ENCODE results near the gene NSUN4. TPM values are rescaled to one million over a fixed set of nuclear protein-coding genes. Genes with fewer than 3 reads are reported as not detected.
"Not testable (repeated sequence)": the region's sequence is repeated elsewhere in the genome, so short reads cannot be mapped to it uniquely, and the experiment has no call there.

The NSUN4 gene
- total RNA-seq, 1 experiment from 2014 or later = 23.6 TPM

DNA sequence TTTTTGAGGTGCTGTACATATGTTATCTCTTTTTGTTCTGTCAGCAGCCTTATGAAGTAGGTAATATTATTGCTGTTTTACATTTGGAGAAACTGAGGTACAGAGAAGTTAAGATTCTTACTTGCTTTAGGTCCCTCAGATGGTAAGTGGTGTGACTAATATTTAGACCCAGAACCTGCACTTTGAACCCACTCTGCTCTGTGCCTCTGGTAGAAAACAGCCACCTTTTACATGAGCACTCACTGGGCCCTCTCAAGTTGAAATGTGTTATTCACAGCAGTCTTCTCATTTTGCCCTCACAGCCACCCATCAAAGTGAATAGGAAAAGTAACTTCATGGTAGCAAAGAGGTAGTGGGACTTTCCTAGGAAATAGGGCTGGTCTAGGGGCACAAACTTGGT lies 4.7 kb downstream of the NSUN4 start:
- no peak for ATAC-seq
- DNase-seq (ENCODE audit: low read depth, low spot score) = no peak
- intact Hi-C loops (cut with micrococcal nuclease; ENCODE audit: unreplicated experiment) (no loop called here), in situ Hi-C loops (cut with HindIII; ENCODE audit: low pct_unique_long_range_greater_than_20kb, low sequenced_read_pairs) (no loop called here)
- no peak overlapping the region for H3K4me3 ChIP-seq (ENCODE audit: low read depth in 2 of 2, low read length in 2 of 2)
- ChIA-PET CTCF (no interaction called here), POLR2A (no interaction called here)
- TSS peak; percentile 19 for BruUV-seq (replicated peaks)
- no peaks in the 10 kb centered on the region for H3K27me3 ChIP-seq (ENCODE audit: control insufficient read depth, insufficient read depth, low read length)
- H3K4me1 ChIP-seq (ENCODE audit: control insufficient read depth, insufficient read depth, low read length) = no peaks in the 10 kb centered on the region
- no peaks in the 10 kb centered on the region for H3K9me3 ChIP-seq (ENCODE audit: control insufficient read depth, insufficient read depth, low read depth, low read length)
- H3K27ac ChIP-seq (ENCODE audit: low read length) = no peak overlapping the region
- TF ChIP-seq POLR2AphosphoS5 (IDR thresholded peaks at IDR 0.05; ENCODE audit: low read depth, low read length) (no peak), SIN3A (IDR thresholded peaks at IDR 0.05; ENCODE audit: borderline replicate concordance, insufficient read depth, low read depth, low read length) (no peak), TCF7L2 (IDR thresholded peaks at IDR 0.05; ENCODE audit: low read depth, low read length) (no peak)
- TF ChIP-seq, protein P1, sequence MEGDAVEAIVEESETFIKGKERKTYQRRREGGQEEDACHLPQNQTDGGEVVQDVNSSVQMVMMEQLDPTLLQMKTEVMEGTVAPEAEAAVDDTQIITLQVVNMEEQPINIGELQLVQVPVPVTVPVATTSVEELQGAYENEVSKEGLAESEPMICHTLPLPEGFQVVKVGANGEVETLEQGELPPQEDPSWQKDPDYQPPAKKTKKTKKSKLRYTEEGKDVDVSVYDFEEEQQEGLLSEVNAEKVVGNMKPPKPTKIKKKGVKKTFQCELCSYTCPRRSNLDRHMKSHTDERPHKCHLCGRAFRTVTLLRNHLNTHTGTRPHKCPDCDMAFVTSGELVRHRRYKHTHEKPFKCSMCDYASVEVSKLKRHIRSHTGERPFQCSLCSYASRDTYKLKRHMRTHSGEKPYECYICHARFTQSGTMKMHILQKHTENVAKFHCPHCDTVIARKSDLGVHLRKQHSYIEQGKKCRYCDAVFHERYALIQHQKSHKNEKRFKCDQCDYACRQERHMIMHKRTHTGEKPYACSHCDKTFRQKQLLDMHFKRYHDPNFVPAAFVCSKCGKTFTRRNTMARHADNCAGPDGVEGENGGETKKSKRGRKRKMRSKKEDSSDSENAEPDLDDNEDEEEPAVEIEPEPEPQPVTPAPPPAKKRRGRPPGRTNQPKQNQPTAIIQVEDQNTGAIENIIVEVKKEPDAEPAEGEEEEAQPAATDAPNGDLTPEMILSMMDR (IDR thresholded peaks at IDR 0.05) = no peak
- TF ChIP-seq, protein P2, sequence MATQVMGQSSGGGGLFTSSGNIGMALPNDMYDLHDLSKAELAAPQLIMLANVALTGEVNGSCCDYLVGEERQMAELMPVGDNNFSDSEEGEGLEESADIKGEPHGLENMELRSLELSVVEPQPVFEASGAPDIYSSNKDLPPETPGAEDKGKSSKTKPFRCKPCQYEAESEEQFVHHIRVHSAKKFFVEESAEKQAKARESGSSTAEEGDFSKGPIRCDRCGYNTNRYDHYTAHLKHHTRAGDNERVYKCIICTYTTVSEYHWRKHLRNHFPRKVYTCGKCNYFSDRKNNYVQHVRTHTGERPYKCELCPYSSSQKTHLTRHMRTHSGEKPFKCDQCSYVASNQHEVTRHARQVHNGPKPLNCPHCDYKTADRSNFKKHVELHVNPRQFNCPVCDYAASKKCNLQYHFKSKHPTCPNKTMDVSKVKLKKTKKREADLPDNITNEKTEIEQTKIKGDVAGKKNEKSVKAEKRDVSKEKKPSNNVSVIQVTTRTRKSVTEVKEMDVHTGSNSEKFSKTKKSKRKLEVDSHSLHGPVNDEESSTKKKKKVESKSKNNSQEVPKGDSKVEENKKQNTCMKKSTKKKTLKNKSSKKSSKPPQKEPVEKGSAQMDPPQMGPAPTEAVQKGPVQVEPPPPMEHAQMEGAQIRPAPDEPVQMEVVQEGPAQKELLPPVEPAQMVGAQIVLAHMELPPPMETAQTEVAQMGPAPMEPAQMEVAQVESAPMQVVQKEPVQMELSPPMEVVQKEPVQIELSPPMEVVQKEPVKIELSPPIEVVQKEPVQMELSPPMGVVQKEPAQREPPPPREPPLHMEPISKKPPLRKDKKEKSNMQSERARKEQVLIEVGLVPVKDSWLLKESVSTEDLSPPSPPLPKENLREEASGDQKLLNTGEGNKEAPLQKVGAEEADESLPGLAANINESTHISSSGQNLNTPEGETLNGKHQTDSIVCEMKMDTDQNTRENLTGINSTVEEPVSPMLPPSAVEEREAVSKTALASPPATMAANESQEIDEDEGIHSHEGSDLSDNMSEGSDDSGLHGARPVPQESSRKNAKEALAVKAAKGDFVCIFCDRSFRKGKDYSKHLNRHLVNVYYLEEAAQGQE (IDR thresholded peaks at IDR 0.05; ENCODE audit: insufficient read depth in 1 of 2, low read depth in 2 of 2, low read length in 1 of 2) = no peak
- no peaks in the 10 kb centered on the region; the same call in none of the 2 replicates for H3K36me3 ChIP-seq (ENCODE audit: control insufficient read depth, insufficient read depth, low read length)

DNA sequence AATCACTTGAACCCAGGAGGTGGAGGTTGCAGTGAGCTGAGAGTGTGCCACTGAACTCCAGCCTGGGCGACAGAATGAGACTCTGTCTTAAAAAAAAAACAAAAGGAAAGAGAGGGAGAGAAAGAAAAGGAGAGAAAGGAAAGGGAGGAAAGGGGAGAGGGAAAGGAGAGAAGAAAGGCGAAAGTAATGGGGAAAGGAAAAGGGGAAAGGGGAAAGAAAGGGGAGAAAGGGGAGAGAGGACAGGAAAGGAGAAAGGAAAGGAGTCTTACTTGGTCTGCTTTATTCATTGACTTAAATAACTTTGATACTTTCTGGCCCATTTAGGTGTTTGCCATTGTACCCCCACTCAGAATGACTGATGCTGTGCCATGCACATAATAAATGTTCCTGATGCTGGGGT lies 11.8 kb downstream of the NSUN4 start:
- H3K4me3 ChIP-seq (ENCODE audit: low read depth in 2 of 2, low read length in 2 of 2) = no peak overlapping the region
- H3K4me1 ChIP-seq (ENCODE audit: control insufficient read depth, insufficient read depth, low read length) = no peaks in the 10 kb centered on the region
- in situ Hi-C loops (cut with HindIII; ENCODE audit: low pct_unique_long_range_greater_than_20kb, low sequenced_read_pairs) = no loop called here
- intact Hi-C loops (cut with micrococcal nuclease; ENCODE audit: unreplicated experiment) = no loop called here
- no peak overlapping the region for H3K27ac ChIP-seq (ENCODE audit: low read length)
- CTCF ChIA-PET = no interaction called here
- DNase-seq (ENCODE audit: low read depth, low spot score) (no peak), ATAC-seq (no peak)
- no peaks in the 10 kb centered on the region for H3K9me3 ChIP-seq (ENCODE audit: control insufficient read depth, insufficient read depth, low read depth, low read length)
- TF ChIP-seq SIN3A (IDR thresholded peaks at IDR 0.05; ENCODE audit: borderline replicate concordance, insufficient read depth, low read depth, low read length) (no peak), POLR2AphosphoS5 (IDR thresholded peaks at IDR 0.05; ENCODE audit: low read depth, low read length) (no peak), TCF7L2 (IDR thresholded peaks at IDR 0.05; ENCODE audit: low read depth, low read length) (no peak)
- TF ChIP-seq, protein P1 (IDR thresholded peaks at IDR 0.05) = no peak
- TF ChIP-seq, protein P2 (IDR thresholded peaks at IDR 0.05; ENCODE audit: insufficient read depth in 1 of 2, low read depth in 2 of 2, low read length in 1 of 2) = no peak
- BruUV-seq (replicated peaks) = no TSS peak
- POLR2A ChIA-PET = no interaction called here
- H3K36me3 ChIP-seq (ENCODE audit: control insufficient read depth, insufficient read depth, low read length) = peaks cover 3% of the 10 kb centered on the region
- no peaks in the 10 kb centered on the region for H3K27me3 ChIP-seq (ENCODE audit: control insufficient read depth, insufficient read depth, low read length)

DNA sequence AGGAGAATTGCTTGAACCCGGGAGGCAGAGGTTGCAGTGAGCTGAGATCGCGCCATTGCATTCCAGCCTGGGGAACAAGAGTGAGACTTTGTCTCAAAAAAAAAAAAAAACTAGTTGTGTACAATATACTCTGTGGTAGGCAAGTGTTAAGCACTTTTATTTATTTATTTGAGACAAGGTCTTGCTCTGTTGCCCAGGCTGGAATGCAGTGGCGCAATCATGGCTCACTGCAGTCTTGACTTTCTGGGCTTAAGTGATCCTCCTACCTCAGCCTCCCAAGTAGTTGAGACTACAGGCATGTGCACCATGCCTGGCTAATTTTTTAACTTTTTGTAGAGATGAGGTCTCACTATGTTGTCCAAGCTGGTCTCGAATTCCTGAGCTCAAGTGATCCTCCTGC lies 15.3 kb downstream of the NSUN4 start:
- POLR2A ChIA-PET; in situ Hi-C loops (cut with HindIII; ENCODE audit: low pct_unique_long_range_greater_than_20kb, low sequenced_read_pairs); ATAC-seq: not testable (repeated sequence)

More for the DNA sequence above, 15.3 kb downstream of the NSUN4 start:
- H3K27ac ChIP-seq (ENCODE audit: low read length); CTCF ChIA-PET; H3K4me3 ChIP-seq (ENCODE audit: low read depth in 2 of 2, low read length in 2 of 2); H3K36me3 ChIP-seq (ENCODE audit: control insufficient read depth, insufficient read depth, low read length); intact Hi-C loops (cut with micrococcal nuclease; ENCODE audit: unreplicated experiment); BruUV-seq (replicated peaks); H3K9me3 ChIP-seq (ENCODE audit: control insufficient read depth, insufficient read depth, low read depth, low read length); H3K27me3 ChIP-seq (ENCODE audit: control insufficient read depth, insufficient read depth, low read length); H3K4me1 ChIP-seq (ENCODE audit: control insufficient read depth, insufficient read depth, low read length); DNase-seq (ENCODE audit: low read depth, low spot score): not testable (repeated sequence)
